HepG2 (cell line): ENCODE data around the gene TIMM13. TPM values are rescaled to one million over a fixed set of nuclear protein-coding genes. Genes with fewer than 3 reads are reported as not detected.

Source experiments
- GABPA ChIP-seq, 2 experiments: IDR thresholded peaks; 2 replicates each; pipeline ENCODE4 v1.6.1; 2011 to 2016; ENCODE audit warnings: low read depth in 2 of 2, low read length in 1 of 2, missing biosample characterization in 1 of 2, missing genetic modification characterization in 1 of 2
- GLMP ChIP-seq: sonication (generic); formaldehyde crosslinking; IDR thresholded peaks from 2 replicates; pipeline ENCODE4 v1.9.0; 2021; ENCODE audit warnings: missing genetic modification reagents, mild to moderate bottlenecking, borderline replicate concordance
- MAFG ChIP-seq: sonication (generic); formaldehyde crosslinking; IDR thresholded peaks from 2 replicates; pipeline ENCODE4 v1.5.1; 2020; ENCODE audit warnings: mild to moderate bottlenecking, missing genetic modification reagents
- MYNN ChIP-seq: sonication (generic); formaldehyde crosslinking; IDR thresholded peaks from 2 replicates; pipeline ENCODE4 v1.4.0; 2020; ENCODE audit warnings: mild to moderate bottlenecking, low read depth, missing genetic modification reagents
- POLR2AphosphoS2 ChIP-seq: IDR thresholded peaks from 2 replicates; pipeline ENCODE4 v1.6.1; 2011; ENCODE audit warnings: low read depth, low read length, improper control_type of control experiment
- RFXANK ChIP-seq: IDR thresholded peaks from 2 replicates; pipeline ENCODE4 v1.6.1; 2016
- SALL2 ChIP-seq: sonication (generic); formaldehyde crosslinking; IDR thresholded peaks from 2 replicates; pipeline ENCODE4 v1.8.1; 2023; ENCODE audit warnings: mild to moderate bottlenecking, missing genetic modification reagents, inconsistent platforms
- SIX1 ChIP-seq: sonication (generic); formaldehyde crosslinking; IDR thresholded peaks from 2 replicates; pipeline ENCODE4 v1.4.0; 2020; ENCODE audit warnings: missing genetic modification reagents, borderline replicate concordance
- ZBTB21 ChIP-seq: sonication (generic); formaldehyde crosslinking; IDR thresholded peaks from 2 replicates; pipeline ENCODE4 v1.4.0; 2020; ENCODE audit warnings: missing genetic modification reagents
- ZBTB39 ChIP-seq: sonication (generic); formaldehyde crosslinking; IDR thresholded peaks from 2 replicates; pipeline ENCODE4 v1.5.0; 2020; ENCODE audit warnings: missing genetic modification reagents
- ZBTB46 ChIP-seq: sonication (generic); formaldehyde crosslinking; IDR thresholded peaks from 2 replicates; pipeline ENCODE4 v1.4.0; 2020; ENCODE audit warnings: mild to moderate bottlenecking, missing genetic modification reagents, borderline replicate concordance
- ZKSCAN1 ChIP-seq: fragments of 150-350 bp; IDR thresholded peaks from 2 replicates; pipeline ENCODE4 v1.6.1; 2014; ENCODE audit warnings: low read length
- ZNF142 ChIP-seq: sonication (generic); formaldehyde crosslinking; IDR thresholded peaks from 2 replicates; pipeline ENCODE4 v1.4.0; 2020; ENCODE audit warnings: missing genetic modification reagents
- ZNF18 ChIP-seq: sonication (generic); formaldehyde crosslinking; IDR thresholded peaks from 2 replicates; pipeline ENCODE4 v1.8.0; 2022; ENCODE audit warnings: mild to moderate bottlenecking, missing genetic modification reagents; ENCODE audit not compliant: insufficient replicate concordance
- polyA plus RNA-seq, 8 experiments: library from polyadenylated mRNA; depleted of rRNA in 3 of 8; stranded (reverse) in 7 of 8; unstranded in 1 of 8; fragments of >200 nt; fragmentation: Illumina TruSeq in 4 of 8; extraction: Trizol in 4 of 8; gene quantifications; 2 replicates each; pipeline versions ENCODE4 v1.2.1 to v1.2.3, GENCODE V29; 2011 to 2016; ENCODE audit warnings: low read depth in 4 of 8, missing spikeins in 1 of 8, mixed read lengths in 1 of 8; ENCODE audit not compliant: insufficient read depth in 1 of 8
- total RNA-seq, 5 experiments: library from RNA; depleted of rRNA; stranded (reverse); fragments of >200 nt; fragmentation: Illumina TruSeq; extraction: Trizol; gene quantifications; 2 replicates each; pipeline ENCODE4 v1.2.3, GENCODE V29; 2016; ENCODE audit warnings: low read depth in 1 of 5

The TIMM13 gene
- total and polyA plus RNA-seq, 2 of the 13 experiments (the other 11 are each of a cell fraction or from before 2014, with no cell fraction given), result 48.4 to 108 TPM

- no peak for TF ChIP-seq ZBTB46
- TF ChIP-seq MYNN (CRISPR knock-in tag), result no peak
- no peak for TF ChIP-seq GLMP (CRISPR knock-in tag)
- TF ChIP-seq POLR2AphosphoS2, result no peak
- no peak for TF ChIP-seq ZBTB21 (CRISPR knock-in tag)
- no peak for TF ChIP-seq ZBTB39 (CRISPR knock-in tag)
- TF ChIP-seq MAFG (CRISPR knock-in tag), result no peak
- TF ChIP-seq RFXANK, result no peak
- no peak for TF ChIP-seq ZNF142 (CRISPR knock-in tag)
- no peak for TF ChIP-seq ZNF18 (CRISPR knock-in tag)
- TF ChIP-seq SIX1 (CRISPR knock-in tag), result no peak
- no peak for TF ChIP-seq SALL2
- TF ChIP-seq ZKSCAN1, result no peak
- TF ChIP-seq GABPA (IDR thresholded peaks at IDR 0.05; ENCODE audit: low read depth, low read length), result no peak
- TF ChIP-seq GABPA (CRISPR knock-in tag; IDR thresholded peaks at IDR 0.05; ENCODE audit: low read depth), result no peak
These were observed 41.9 kb upstream of the TIMM13 start (continued) for GRCh38 chr19:2469102-2469914.
